Measurements from ENCODE around the gene TNFRSF25. TPM values are rescaled to one million over a fixed set of nuclear protein-coding genes. Genes with fewer than 3 reads are reported as not detected.

Gene TNFRSF25
- total and polyA plus RNA-seq, 10 of the 15 experiments (the other 5 are each of a cell fraction or from before 2014, with no cell fraction given), result 0.23 to 8.6 (median 0.46) TPM; not detected in 5

GRCh38 chr1:6507037-6507428, 41.1 kb upstream of the TNFRSF25 start:
- FAIRE-seq, result no peak
- ATAC-seq, result no peak
- Histone ChIP-seq H3K9me3 (replicated peaks; ENCODE audit: control insufficient read depth, insufficient read depth, low read length) (no peaks in the 10 kb centered on the region), H3K36me3 (ENCODE audit: control insufficient read depth in 2 of 2, insufficient read depth in 2 of 2, low read length in 1 of 2) (no peaks in the 10 kb centered on the region), H3K4me3 (no peak overlapping the region), H2AFZ (ENCODE audit: control insufficient read depth, low read depth, low read length) (no peak overlapping the region), H3K9ac (ENCODE audit: control insufficient read depth, insufficient read depth, low read length) (no peak overlapping the region), H3K27me3 (replicated peaks in 1 of 2; ENCODE audit: control insufficient read depth in 2 of 2, insufficient read depth in 2 of 2, low read length in 1 of 2) (no peaks in the 10 kb centered on the region; a peak in 1 of 4 replicates), H4K20me1 (ENCODE audit: control insufficient read depth, insufficient read depth) (no peaks in the 10 kb centered on the region; the same call in 1 of the 2 replicates), H3K4me1 (ENCODE audit: control insufficient read depth, insufficient read depth, low read length) (no peaks in the 10 kb centered on the region), H3K27ac (ENCODE audit: control insufficient read depth, insufficient read depth) (no peak overlapping the region), H3K79me2 (ENCODE audit: control insufficient read depth, insufficient read depth, low read length) (no peaks in the 10 kb centered on the region), H3K4me2 (ENCODE audit: control insufficient read depth, insufficient read depth) (no peak overlapping the region)
- POLR2A ChIA-PET, result interaction anchor here (0.5 to 0.6 kb wide), 2 partner anchors 106 to 134 kb away, joined by 3 to 6 read pairs; partner anchors contain the start of gene PHF13
- CTCF ChIA-PET, result interaction anchor here (0.6 kb wide), 1 partner anchor 16 kb away, joined by 4 read pairs; no protein-coding TSS in a partner anchor
- RAD21 ChIA-PET (ENCODE audit: unreplicated experiment), result interaction anchor here (0.8 kb wide), 1 partner anchor 12 kb away, joined by 4 read pairs; no protein-coding TSS in a partner anchor
- WGBS (ENCODE audit: insufficient coverage, insufficient replicate concordance, low lambda C conversion rate, missing lambda C conversion rate), result 29% methylated on average over 7 of the region's 7 CpGs
- in situ Hi-C loops (cut with MboI) (no loop called here), intact Hi-C loops (cut with micrococcal nuclease; ENCODE audit: unreplicated experiment) (no loop called here)
- no TSS peak for BruUV-seq (replicated peaks)
- SMC1A ChIA-PET (ENCODE audit: uncharacterized antibody, unreplicated experiment), result no interaction called here
- no peak for DNase-seq (ENCODE audit: low read depth, low spot score)
- TF ChIP-seq IKZF2 (IDR thresholded peaks at IDR 0.05) (no peak), CBFB (IDR thresholded peaks at IDR 0.05; ENCODE audit: low read depth) (no peak), SRF (IDR thresholded peaks at IDR 0.05; ENCODE audit: low read depth in 2 of 2, low read length in 2 of 2) (no peak), MXI1 (IDR thresholded peaks at IDR 0.05; ENCODE audit: low read depth, low read length) (no peak), NFIC (IDR thresholded peaks at IDR 0.05; ENCODE audit: low read depth, low read length) (no peak), E2F4 (IDR thresholded peaks at IDR 0.05; ENCODE audit: low read depth, low read length) (no peak), HDAC2 (IDR thresholded peaks at IDR 0.05) (no peak), EZH2 (IDR thresholded peaks at IDR 0.05; ENCODE audit: borderline replicate concordance, control insufficient read depth, low read depth, low read length) (no peak), NR2C2 (IDR thresholded peaks at IDR 0.05; ENCODE audit: borderline replicate concordance, control insufficient read depth, insufficient read length, low read depth) (no peak), KDM1A (IDR thresholded peaks at IDR 0.05; ENCODE audit: borderline replicate concordance) (no peak), TCF12 (IDR thresholded peaks at IDR 0.05; ENCODE audit: low read depth, low read length) (no peak), CUX1 (IDR thresholded peaks at IDR 0.05; ENCODE audit: insufficient replicate concordance, low read depth, low read length) (no peak), TARDBP (IDR thresholded peaks at IDR 0.05; ENCODE audit: borderline replicate concordance) (no peak), HSF1 (IDR thresholded peaks at IDR 0.05; ENCODE audit: low read depth, low read length) (no peak), JUNB (IDR thresholded peaks at IDR 0.05) (no peak), KAT2A (conservative IDR thresholded peaks at IDR 0.05; ENCODE audit: control insufficient read depth, low read depth, low read length) (no peak), ZNF384 (IDR thresholded peaks at IDR 0.05; ENCODE audit: borderline replicate concordance, low read depth, low read length) (no peak)
